AML-193 (cell line): ENCODE results near the gene TROAP.
"Not testable (repeated sequence)": the region's sequence is repeated elsewhere in the genome, so short reads cannot be mapped to it uniquely, and the experiment has no call there.

ENCODE experiments used
- DNase-seq, 2 experiments: peaks; one replicate each; lab custom pipeline; 2025; lab: John Stamatoyannopoulos, UW

Gene TROAP

GRCh38 chr12:49322708-49323523 is at the start of gene TROAP:
TROAP (plus strand) TSS chr12:49323255; CDS start chr12:49323609, 354 bp downstream.
- DNase-seq, result peak; percentile 97 to 98

- DNase-seq, result no peak
Measured at GRCh38 chr12:49273726-49274395, 49.2 kb upstream of the TROAP start.

- no peak for DNase-seq
Measured at GRCh38 chr12:49274396-49275069, 48.5 kb upstream of the TROAP start.

GRCh38 chr12:49276304-49277290 is 46.5 kb upstream of the TROAP start:
- DNase-seq, result no peak

- DNase-seq, result no peak
Measured at GRCh38 chr12:49277466-49277865, 45.6 kb upstream of the TROAP start.

- peak; percentile 32 to 49 for DNase-seq
Measured at GRCh38 chr12:49279706-49280159, 43.3 kb upstream of the TROAP start.

- DNase-seq, result not testable (repeated sequence)
Measured at GRCh38 chr12:49280545-49280944, 42.5 kb upstream of the TROAP start.

- DNase-seq, result no peak
Measured at GRCh38 chr12:49282302-49282701, 40.8 kb upstream of the TROAP start.

GRCh38 chr12:49282740-49283375 is 40.2 kb upstream of the TROAP start:
- DNase-seq, result not testable (repeated sequence)

GRCh38 chr12:49283541-49284429 is 39.3 kb upstream of the TROAP start:
- DNase-seq, result no peak

- no peak for DNase-seq
Measured at GRCh38 chr12:49284672-49285071, 38.4 kb upstream of the TROAP start.

GRCh38 chr12:49287876-49288275 is 35.2 kb upstream of the TROAP start:
- DNase-seq, result no peak

- DNase-seq, result peak; percentile 40 to 53
Measured at GRCh38 chr12:49288412-49288853, 34.6 kb upstream of the TROAP start.

GRCh38 chr12:49288922-49289555 is 34.0 kb upstream of the TROAP start:
- DNase-seq, result no peak

GRCh38 chr12:49292729-49293055 is 30.4 kb upstream of the TROAP start:
- no peak for DNase-seq

GRCh38 chr12:49293056-49293956 is 29.7 kb upstream of the TROAP start:
- no peak for DNase-seq

- no peak for DNase-seq
Measured at GRCh38 chr12:49294086-49294803, 28.8 kb upstream of the TROAP start.

- DNase-seq, result no peak
Measured at GRCh38 chr12:49294804-49295081, 28.3 kb upstream of the TROAP start.
